VCaP (cell line): ENCODE results near the gene FBN2.

Experiments
- H3K27ac ChIP-seq: fragments of 450-650 bp; 2 replicates; pipeline ENCODE4 v1.5.1; 2017
- CTCF ChIP-seq: fragments of 450-650 bp; conservative IDR thresholded peaks from 2 replicates; pipeline ENCODE4 v1.5.1; 2017; ENCODE audit warnings: mild to moderate bottlenecking, moderate library complexity

Gene FBN2

GRCh38 chr5:128541385-128541784 lies 3.3 kb upstream of the FBN2 start:
- no peak for TF ChIP-seq CTCF
- no peak overlapping the region for H3K27ac ChIP-seq

GRCh38 chr5:128539038-128539429 lies 989 bp upstream of the FBN2 start:
- no peak for TF ChIP-seq CTCF
- H3K27ac ChIP-seq = no peak overlapping the region; the same call in 1 of the 2 replicates

DNA sequence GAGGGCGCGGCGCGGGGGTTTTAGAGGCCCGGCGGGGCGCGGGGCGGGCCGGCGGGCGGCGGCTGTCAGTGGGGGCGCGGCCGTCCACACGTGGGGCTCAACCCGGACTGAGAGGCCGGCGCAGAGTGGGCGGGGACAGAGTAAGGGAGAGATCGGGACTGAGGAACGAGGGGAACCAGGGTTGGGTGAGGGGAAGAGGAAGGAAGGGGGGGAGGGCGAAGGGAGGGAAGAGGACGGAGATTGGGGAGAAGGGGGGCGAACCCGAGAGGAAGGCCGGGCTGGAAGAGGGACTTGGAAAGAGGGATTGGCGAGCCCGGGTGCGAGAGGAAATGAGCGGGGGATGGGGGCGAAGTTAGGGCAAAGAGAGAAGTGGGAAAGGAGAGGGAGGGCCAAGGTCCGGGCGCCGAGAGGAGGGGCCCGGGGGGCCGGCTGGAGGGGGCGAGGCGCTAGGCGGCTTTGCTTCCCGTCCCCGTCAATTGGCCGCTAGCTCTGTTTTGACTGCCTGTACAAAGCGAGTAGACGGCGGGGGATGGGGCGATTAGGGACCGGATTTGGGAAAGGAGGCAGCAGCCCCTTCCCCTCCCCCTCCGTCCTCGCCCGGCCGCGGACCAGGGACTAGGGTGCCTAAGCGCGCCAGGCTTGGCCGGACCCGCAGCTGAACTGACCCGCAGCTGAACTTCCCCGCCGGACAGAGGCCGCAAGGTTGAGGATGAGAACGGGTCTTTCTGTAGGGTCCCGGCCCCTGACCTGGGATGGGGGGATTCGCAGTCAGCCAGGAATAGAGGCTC lies 399 bp upstream of the FBN2 start:
- no peak for TF ChIP-seq CTCF
- peak overlapping the region; percentile 14; the same call in 1 of the 2 replicates for H3K27ac ChIP-seq

DNA sequence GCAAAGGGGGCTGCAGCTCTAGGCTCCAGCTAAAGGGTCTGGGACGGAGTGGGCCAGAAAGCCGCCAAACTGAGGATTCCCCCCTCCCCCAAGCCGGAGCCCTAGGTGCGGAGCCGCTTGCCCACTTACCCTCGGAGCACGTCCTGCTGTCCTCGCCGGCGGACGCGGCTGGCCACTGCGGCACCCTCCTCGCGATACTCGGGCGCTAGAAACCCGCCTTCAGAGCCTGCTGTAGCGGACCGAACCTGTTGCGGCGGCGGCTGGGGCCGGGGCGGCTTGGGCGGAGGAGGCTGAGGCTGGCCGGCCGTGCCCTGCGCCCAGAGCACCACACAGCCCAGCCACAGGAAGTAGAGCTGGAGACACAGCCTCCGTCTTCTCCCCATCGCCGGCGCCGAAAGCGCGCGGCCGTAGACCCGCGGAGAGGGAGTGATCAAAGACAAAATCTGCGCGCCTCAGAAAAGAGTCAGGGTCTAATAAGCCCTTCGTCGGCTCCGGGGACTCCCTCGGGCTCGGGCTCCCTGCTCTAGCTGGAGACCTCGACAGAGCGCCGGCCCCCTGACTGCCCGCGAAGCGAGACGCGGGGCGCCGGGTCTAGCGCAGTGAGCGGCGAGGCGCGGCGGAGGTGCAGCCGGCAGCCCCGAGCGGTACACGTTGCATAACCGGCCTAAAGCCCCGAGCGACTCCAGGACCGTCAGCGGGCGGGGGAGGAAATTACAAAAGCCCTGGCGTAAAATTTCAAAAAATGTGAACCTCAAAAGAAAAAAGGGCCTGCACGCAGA lies 635 bp downstream of the FBN2 start:
- no peak for TF ChIP-seq CTCF
- peak overlapping the region; percentile 14; the same call in 1 of the 2 replicates for H3K27ac ChIP-seq

DNA sequence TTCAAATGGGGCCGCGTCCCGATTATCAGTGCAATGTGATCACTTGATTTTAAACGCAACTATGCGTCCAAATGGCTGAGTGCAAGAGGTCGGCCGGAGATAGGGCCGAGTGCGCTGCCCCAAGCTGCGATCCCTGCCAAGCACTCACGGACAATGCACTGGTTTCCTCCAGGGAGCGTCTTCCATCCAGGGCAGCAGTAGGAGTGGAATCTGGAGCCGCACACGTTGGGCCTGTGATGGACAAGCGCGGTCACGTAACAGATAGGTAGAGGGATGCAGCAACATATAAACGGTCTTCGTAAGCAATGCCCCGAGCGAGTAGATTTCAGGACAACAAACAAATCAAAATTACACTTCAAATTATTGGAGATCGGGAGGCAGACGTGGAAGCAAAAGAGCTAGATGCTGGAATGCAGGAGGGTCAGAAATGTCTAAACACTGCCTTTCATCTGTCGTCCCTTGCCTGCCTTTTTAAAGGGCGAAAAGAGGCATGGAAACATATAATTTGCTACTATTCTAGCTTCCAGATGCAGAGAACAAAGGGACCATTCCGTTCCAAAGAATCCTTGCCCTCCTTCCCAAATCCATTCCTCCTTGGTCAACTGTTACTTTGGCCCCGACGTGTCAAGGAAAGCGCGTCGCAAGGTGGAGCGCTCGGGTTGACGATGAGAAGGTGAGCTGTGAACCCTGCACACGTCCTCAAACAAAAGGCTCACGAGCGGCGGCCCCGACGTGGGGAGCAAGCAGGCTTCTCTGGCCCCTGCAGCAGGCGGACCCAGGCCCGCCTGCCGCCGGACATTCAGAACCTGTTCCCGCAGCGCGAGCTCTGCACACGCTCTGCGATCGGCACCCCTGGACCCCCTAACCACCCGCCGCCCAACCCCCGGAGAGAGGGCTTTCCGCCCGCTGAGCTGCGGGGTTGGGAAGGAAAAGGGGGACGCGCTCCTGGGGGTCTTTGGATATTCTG lies 1.5 kb downstream of the FBN2 start:
- no peak for TF ChIP-seq CTCF
- H3K27ac ChIP-seq = no peak overlapping the region; the same call in 1 of the 2 replicates

GRCh38 chr5:128535251-128535650 lies 2.8 kb downstream of the FBN2 start:
- no peak overlapping the region for H3K27ac ChIP-seq
- TF ChIP-seq CTCF = no peak
